ENCODE measurements around the gene FANCI.
A peak's percentile ranks its signal among the peaks of the same experiment; 100 is the strongest.

The FANCI gene

DNA sequence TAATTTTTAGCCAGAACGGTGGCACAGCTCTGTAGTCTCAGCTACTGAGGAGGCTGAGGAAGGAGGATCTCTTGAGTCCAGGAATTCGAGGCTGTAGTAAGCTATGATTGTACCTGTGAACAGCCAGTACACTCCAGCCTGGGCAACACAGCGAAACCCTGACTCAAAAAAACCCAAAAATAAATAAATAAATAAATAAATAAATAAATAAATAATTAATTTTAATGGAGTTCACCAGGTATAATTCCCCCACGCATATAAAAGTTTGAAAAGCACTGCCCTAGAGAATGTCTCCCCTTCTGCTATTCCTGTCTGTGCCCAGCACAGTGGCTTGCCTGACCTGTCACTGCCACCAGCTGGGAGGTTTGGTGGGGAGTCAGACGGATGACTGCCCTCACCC is 18.2 kb upstream of the FANCI start (continued):
- TF ChIP-seq ZNF518A (tag by site-specific recombination; conservative IDR thresholded peaks at IDR 0.05; ENCODE audit: low read depth) = peak; percentile 89
- no peak for TF ChIP-seq TCF7L2 (IDR thresholded peaks at IDR 0.05; ENCODE audit: borderline replicate concordance, low read depth, low read length)
- TF ChIP-seq YY1 (tag by site-specific recombination; IDR thresholded peaks at IDR 0.05) = no peak
- TF ChIP-seq ZNF670 (tag by site-specific recombination; IDR thresholded peaks at IDR 0.05; ENCODE audit: low read depth) = no peak
- no peak for TF ChIP-seq ZNF521 (tag by site-specific recombination; IDR thresholded peaks at IDR 0.05)
- no peak for TF ChIP-seq KLF9 (tag by site-specific recombination; IDR thresholded peaks at IDR 0.05; ENCODE audit: low read depth)
- TF ChIP-seq ZNF623 (tag by site-specific recombination; IDR thresholded peaks at IDR 0.05) = peak; percentile 71
- TF ChIP-seq ZBTB11 (tag by site-specific recombination; conservative IDR thresholded peaks at IDR 0.05; ENCODE audit: low read depth) = peak; percentile 62
- no peak for TF ChIP-seq KLF1 (tag by site-specific recombination; IDR thresholded peaks at IDR 0.05)
- TF ChIP-seq BCL6B (tag by site-specific recombination; IDR thresholded peaks at IDR 0.05) = no peak
- TF ChIP-seq FEZF1 (tag by site-specific recombination; IDR thresholded peaks at IDR 0.05) = no peak
- TF ChIP-seq ZNF561 (tag by site-specific recombination; IDR thresholded peaks at IDR 0.05; ENCODE audit: borderline replicate concordance) = no peak
- 0 out of 2 replicates have a peak, but pooled peaks have one; percentile 32 for TF ChIP-seq ZNF629 (tag by site-specific recombination; IDR thresholded peaks at IDR 0.05)
- no peak for TF ChIP-seq ZNF10 (tag by site-specific recombination; IDR thresholded peaks at IDR 0.05)
- no peak for TF ChIP-seq ZNF24 (tag by site-specific recombination; IDR thresholded peaks at IDR 0.05)
- TF ChIP-seq, protein P1, sequence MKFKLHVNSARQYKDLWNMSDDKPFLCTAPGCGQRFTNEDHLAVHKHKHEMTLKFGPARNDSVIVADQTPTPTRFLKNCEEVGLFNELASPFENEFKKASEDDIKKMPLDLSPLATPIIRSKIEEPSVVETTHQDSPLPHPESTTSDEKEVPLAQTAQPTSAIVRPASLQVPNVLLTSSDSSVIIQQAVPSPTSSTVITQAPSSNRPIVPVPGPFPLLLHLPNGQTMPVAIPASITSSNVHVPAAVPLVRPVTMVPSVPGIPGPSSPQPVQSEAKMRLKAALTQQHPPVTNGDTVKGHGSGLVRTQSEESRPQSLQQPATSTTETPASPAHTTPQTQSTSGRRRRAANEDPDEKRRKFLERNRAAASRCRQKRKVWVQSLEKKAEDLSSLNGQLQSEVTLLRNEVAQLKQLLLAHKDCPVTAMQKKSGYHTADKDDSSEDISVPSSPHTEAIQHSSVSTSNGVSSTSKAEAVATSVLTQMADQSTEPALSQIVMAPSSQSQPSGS (tag by site-specific recombination; IDR thresholded peaks at IDR 0.05; ENCODE audit: low read depth) = no peak
- no peak for TF ChIP-seq ZBTB20 (tag by site-specific recombination; IDR thresholded peaks at IDR 0.05)
- TF ChIP-seq ZNF548 (tag by site-specific recombination; IDR thresholded peaks at IDR 0.05) = no peak
- no peak for TF ChIP-seq REPIN1 (tag by site-specific recombination; IDR thresholded peaks at IDR 0.05; ENCODE audit: low read depth)
- peak; percentile 56; the same call in 1 of the 2 replicates for TF ChIP-seq ZNF404 (tag by site-specific recombination; IDR thresholded peaks at IDR 0.05)
- TF ChIP-seq PRDM2 (tag by site-specific recombination; IDR thresholded peaks at IDR 0.05; ENCODE audit: borderline replicate concordance) = no peak
- no peak for TF ChIP-seq ZBTB48 (tag by site-specific recombination; IDR thresholded peaks at IDR 0.05)
- TF ChIP-seq ZSCAN30 (tag by site-specific recombination; IDR thresholded peaks at IDR 0.05) = no peak
- no peak for TF ChIP-seq ZNF239 (tag by site-specific recombination; IDR thresholded peaks at IDR 0.05)

Data from HEK293 (cell line).